Neural progenitor cell (in vitro differentiated cells): ENCODE data around the gene RAB3GAP2. TPM values are rescaled to one million over a fixed set of nuclear protein-coding genes. Genes with fewer than 3 reads are reported as not detected.

Source experiments
- DNase-seq: peaks from one replicate; pipeline ENCODE4 v3.0.0-alpha.2; 2016; ENCODE audit warnings: low spot score
- H2AFZ ChIP-seq: fragments of 200-600 bp; sonication (generic); replicated peaks from 2 replicates; pipeline ENCODE4 v1.6.1; 2016; ENCODE audit warnings: antibody characterized with exemption
- H3F3A ChIP-seq: fragments of 200-600 bp; sonication (generic); 2 replicates; pipeline ENCODE4 v1.6.1; 2016; ENCODE audit warnings: antibody characterized with exemption, low read depth
- H3K27ac ChIP-seq: fragments of 200-600 bp; sonication (generic); 2 replicates; pipeline ENCODE4 v1.5.1; 2016; ENCODE audit warnings: mild to moderate bottlenecking
- H3K27me3 ChIP-seq: fragments of 200-600 bp; sonication (generic); 2 replicates; pipeline ENCODE4 v1.6.1; 2016; ENCODE audit warnings: mild to moderate bottlenecking, moderate library complexity
- H3K36me3 ChIP-seq: fragments of 200-600 bp; sonication (generic); 2 replicates; pipeline ENCODE4 v1.5.1; 2016
- H3K4me1 ChIP-seq: fragments of 200-600 bp; sonication (generic); 2 replicates; pipeline ENCODE4 v1.6.1; 2016; ENCODE audit warnings: mixed run types
- H3K4me2 ChIP-seq: fragments of 200-600 bp; sonication (generic); 2 replicates; pipeline ENCODE4 v1.6.1; 2016
- H3K4me3 ChIP-seq: fragments of 200-600 bp; sonication (generic); 2 replicates; pipeline ENCODE4 v1.5.1; 2016
- H3K79me2 ChIP-seq: fragments of 200-600 bp; sonication (generic); 2 replicates; pipeline ENCODE4 v1.6.1; 2016; ENCODE audit warnings: low read depth
- H3K9ac ChIP-seq: fragments of 200-600 bp; sonication (generic); 2 replicates; pipeline ENCODE4 v1.6.1; 2016
- H3K9me3 ChIP-seq: fragments of 200-600 bp; sonication (generic); 2 replicates; pipeline ENCODE4 v1.5.1; 2016; ENCODE audit warnings: low read depth
- H4K20me1 ChIP-seq: fragments of 200-600 bp; sonication (generic); 2 replicates; pipeline ENCODE4 v1.6.1; 2016; ENCODE audit warnings: low read depth
- H3K27ac Mint-ChIP-seq: 3 replicates; pipeline ENCODE4 v1.8.0; 2021; ENCODE audit warnings: mixed read lengths
- H3K27me3 Mint-ChIP-seq: 2 replicates; pipeline ENCODE4 v1.8.0; 2022; ENCODE audit warnings: low read depth, mild to moderate bottlenecking, inconsistent platforms, moderate library complexity, mixed read lengths; ENCODE audit not compliant: insufficient read depth
- H3K36me3 Mint-ChIP-seq: 3 replicates; pipeline ENCODE4 v1.8.0; 2021; ENCODE audit warnings: mixed read lengths
- H3K4me1 Mint-ChIP-seq: 3 replicates; pipeline ENCODE4 v1.8.0; 2021; ENCODE audit warnings: mixed read lengths
- H3K4me3 Mint-ChIP-seq: 3 replicates; pipeline ENCODE4 v1.8.0; 2021; ENCODE audit warnings: mild to moderate bottlenecking, moderate library complexity, mixed read lengths
- H3K9me3 Mint-ChIP-seq: 3 replicates; pipeline ENCODE4 v1.8.0; 2020; ENCODE audit warnings: mixed read lengths
- EZH2 ChIP-seq: fragments of 200-600 bp; sonication (generic); IDR thresholded peaks from 2 replicates; pipeline ENCODE4 v1.6.1; 2017; ENCODE audit warnings: antibody characterized with exemption, mild to moderate bottlenecking, moderate library complexity
- EZH2phosphoT487 ChIP-seq: fragments of 200-600 bp; sonication (generic); IDR thresholded peaks from 2 replicates; pipeline ENCODE4 v1.6.1; 2017; ENCODE audit warnings: antibody characterized with exemption
- microRNA counts: library from miRNA; unstranded; fragments of <30 nt; microRNA quantifications from one replicate; lab custom pipeline; 2016
- microRNA-seq: library from miRNA; unstranded; fragments of <30 nt; microRNA quantifications from one replicate; pipeline ENCODE4, GENCODE V29; 2016
- small RNA-seq: library from RNA; depleted of rRNA; stranded (forward); fragments of <200 nt; gene quantifications from one replicate; pipeline ENCODE3, GENCODE V24; 2015
- total RNA-seq: library from RNA; depleted of rRNA; stranded (reverse); fragments of >200 nt; gene quantifications from 2 replicates; pipeline ENCODE4 v1.2.3, GENCODE V29; 2015; ENCODE audit warnings: low replicate concordance
- TF ChIP-seq, protein P1 (sequence below): fragments of 200-600 bp; sonication (generic); IDR thresholded peaks from 2 replicates; pipeline ENCODE4 v1.5.1; 2017; ENCODE audit warnings: antibody characterized with exemption, mild to moderate bottlenecking

RAB3GAP2 gene
- total RNA-seq, 1 donor from 2014 or later = 36.4 TPM

DNA sequence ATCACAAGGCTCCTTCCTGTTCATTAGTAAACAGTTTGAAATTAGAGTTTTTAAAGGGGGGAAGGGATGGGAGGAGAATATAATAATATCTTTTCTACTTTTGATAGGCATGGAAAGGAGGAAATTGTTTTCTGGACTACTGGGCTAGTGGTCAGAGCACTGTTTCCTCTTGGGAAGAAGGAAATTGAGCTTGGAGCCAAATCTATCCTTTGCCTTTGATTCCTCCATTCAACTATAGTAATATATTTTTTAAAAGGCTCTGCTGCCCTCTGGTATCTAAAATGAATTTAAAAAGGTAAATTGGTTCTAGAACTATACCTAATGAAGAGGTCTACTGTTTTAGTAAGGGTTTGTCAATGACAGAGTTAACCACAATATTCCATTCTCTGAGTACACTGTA is 172.4 kb downstream of the RAB3GAP2 start:
- Histone ChIP-seq H3K36me3 (peaks cover 35% of the 10 kb centered on the region), H2AFZ (no peak overlapping the region), H3K27ac (no peak overlapping the region), H3K4me1 (peaks cover 14% of the 10 kb centered on the region), H3F3A (no peaks in the 10 kb centered on the region), H3K27me3 (no peaks in the 10 kb centered on the region), H4K20me1 (no peaks in the 10 kb centered on the region), H3K4me3 (no peak overlapping the region), H3K9ac (no peak overlapping the region), H3K79me2 (peaks cover 19% of the 10 kb centered on the region), H3K4me2 (no peak overlapping the region), H3K9me3 (no peaks in the 10 kb centered on the region)
- H3K36me3 Mint-ChIP-seq = peaks cover 20% of the 10 kb centered on the region
- TF ChIP-seq EZH2 = no peak
- no peak for TF ChIP-seq EZH2phosphoT487
- TF ChIP-seq, protein P1, sequence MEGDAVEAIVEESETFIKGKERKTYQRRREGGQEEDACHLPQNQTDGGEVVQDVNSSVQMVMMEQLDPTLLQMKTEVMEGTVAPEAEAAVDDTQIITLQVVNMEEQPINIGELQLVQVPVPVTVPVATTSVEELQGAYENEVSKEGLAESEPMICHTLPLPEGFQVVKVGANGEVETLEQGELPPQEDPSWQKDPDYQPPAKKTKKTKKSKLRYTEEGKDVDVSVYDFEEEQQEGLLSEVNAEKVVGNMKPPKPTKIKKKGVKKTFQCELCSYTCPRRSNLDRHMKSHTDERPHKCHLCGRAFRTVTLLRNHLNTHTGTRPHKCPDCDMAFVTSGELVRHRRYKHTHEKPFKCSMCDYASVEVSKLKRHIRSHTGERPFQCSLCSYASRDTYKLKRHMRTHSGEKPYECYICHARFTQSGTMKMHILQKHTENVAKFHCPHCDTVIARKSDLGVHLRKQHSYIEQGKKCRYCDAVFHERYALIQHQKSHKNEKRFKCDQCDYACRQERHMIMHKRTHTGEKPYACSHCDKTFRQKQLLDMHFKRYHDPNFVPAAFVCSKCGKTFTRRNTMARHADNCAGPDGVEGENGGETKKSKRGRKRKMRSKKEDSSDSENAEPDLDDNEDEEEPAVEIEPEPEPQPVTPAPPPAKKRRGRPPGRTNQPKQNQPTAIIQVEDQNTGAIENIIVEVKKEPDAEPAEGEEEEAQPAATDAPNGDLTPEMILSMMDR = no peak
- H3K9me3 Mint-ChIP-seq = no peaks in the 10 kb centered on the region
- no peaks in the 10 kb centered on the region for H3K27me3 Mint-ChIP-seq
- H3K27ac Mint-ChIP-seq = no peak overlapping the region
- H3K4me1 Mint-ChIP-seq = peaks cover 8% of the 10 kb centered on the region
- DNase-seq = no peak
- no peak overlapping the region for H3K4me3 Mint-ChIP-seq

MicroRNA genes within 50 kb of the gene (microRNA counts, 767-probe panel; counts per million panel counts)
- 460 counts per million, percentile 90 among the panel's probes with 10 or more counts for microRNA hsa-miR-194-5p (lab: Ali Mortazavi, UCI)
- 460 counts per million, percentile 90 among the panel's probes with 10 or more counts for microRNA hsa-miR-215 (lab: Ali Mortazavi, UCI)
- 460 counts per million, percentile 90 among the panel's probes with 10 or more counts for microRNA hsa-miR-664-3p (lab: Ali Mortazavi, UCI)

Small RNA genes within 50 kb of the gene (microRNA-seq; reads per million reads assigned to microRNA genes)
- 0.73 reads per million for gene MIR194-1
- not detected for gene MIR215
- gene MIR664A = 10.3 reads per million, percentile 38 among the genes with 10 or more reads in this experiment

Small RNA genes within 50 kb of the gene (small RNA-seq; reads per million reads assigned to genes)
- gene MIR194-1 (not detected), gene MIR215 (0.07 reads per million), gene MIR664A (not detected), gene SNORA36B (0.09 reads per million)

Other genes with a start within 250 kb of the RAB3GAP2 start
- gene EPRS1, start 225.9 kb downstream of the RAB3GAP2 start, total RNA-seq = 67.1 and 92.9 TPM in 2 replicates
- gene BPNT1, start 182.7 kb downstream of the RAB3GAP2 start, total RNA-seq = 18.0 and 33.1 TPM in 2 replicates
- gene IARS2, start 178.3 kb downstream of the RAB3GAP2 start, total RNA-seq = 69.4 and 100 TPM in 2 replicates